H9 (cell line): ENCODE data around the gene ZNF584. TPM values are rescaled to one million over a fixed set of nuclear protein-coding genes. Genes with fewer than 3 reads are reported as not detected.
A peak's percentile ranks its signal among the peaks of the same experiment; 100 is the strongest.

Experiments used
- DNase-seq: peaks from one replicate; pipeline ENCODE4 v3.0.0-alpha.2; 2017
- H2AFZ ChIP-seq: one replicate; pipeline ENCODE4 v1.6.1; 2013; ENCODE audit warnings: mild to moderate bottlenecking, low read length, control low read depth, moderate library complexity
- H2AK5ac ChIP-seq: 2 replicates; pipeline ENCODE4 v1.6.1; 2013; ENCODE audit warnings: low read length, control low read depth, mixed read lengths; ENCODE audit not compliant: insufficient read length
- H2BK120ac ChIP-seq: one replicate; pipeline ENCODE4 v1.6.1; 2013; ENCODE audit warnings: low read depth, mild to moderate bottlenecking, low read length, control low read depth, inconsistent platforms; ENCODE audit not compliant: poor library complexity, severe bottlenecking
- H2BK12ac ChIP-seq: 2 replicates; pipeline ENCODE4 v1.6.1; 2013; ENCODE audit warnings: low read length, control low read depth, mixed read lengths, low read depth; ENCODE audit not compliant: insufficient read length
- H2BK15ac ChIP-seq: 2 replicates; pipeline ENCODE4 v1.6.1; 2013; ENCODE audit warnings: low read depth, low read length, control low read depth
- H2BK20ac ChIP-seq: one replicate; pipeline ENCODE4 v1.6.1; 2013; ENCODE audit warnings: low read depth, mild to moderate bottlenecking, low read length, control low read depth, inconsistent platforms; ENCODE audit not compliant: poor library complexity, severe bottlenecking
- H2BK5ac ChIP-seq: 2 replicates; pipeline ENCODE4 v1.6.1; 2013; ENCODE audit warnings: low read length, control low read depth, mixed read lengths; ENCODE audit not compliant: insufficient read length
- H3K14ac ChIP-seq: 2 replicates; pipeline ENCODE4 v1.6.1; 2013; ENCODE audit warnings: low read length, control low read depth; ENCODE audit not compliant: insufficient read depth
- H3K18ac ChIP-seq: 2 replicates; pipeline ENCODE4 v1.6.1; 2013; ENCODE audit warnings: low read depth, mild to moderate bottlenecking, mixed read lengths, low read length, control low read depth; ENCODE audit not compliant: insufficient read length
- H3K23ac ChIP-seq: 2 replicates; pipeline ENCODE4 v1.6.1; 2013; ENCODE audit warnings: low read length, control low read depth, mixed read lengths, low read depth; ENCODE audit not compliant: insufficient read length
- H3K23me2 ChIP-seq: 2 replicates; pipeline ENCODE4 v1.6.1; 2013; ENCODE audit warnings: low read depth, mild to moderate bottlenecking, mixed read lengths, low read length, control low read depth; ENCODE audit not compliant: insufficient read length, poor library complexity, severe bottlenecking
- H3K27ac ChIP-seq: 2 replicates; pipeline ENCODE4 v1.5.1; 2013; ENCODE audit warnings: low read length, control low read depth, mixed read lengths, low read depth; ENCODE audit not compliant: insufficient read length
- H3K27me3 ChIP-seq: 2 replicates; pipeline ENCODE4 v1.6.1; 2013; ENCODE audit warnings: low read length, control low read depth, inconsistent platforms; ENCODE audit not compliant: insufficient read depth
- H3K4ac ChIP-seq: 2 replicates; pipeline ENCODE4 v1.6.1; 2013; ENCODE audit warnings: low read depth, mild to moderate bottlenecking, control low read depth, inconsistent platforms, low read length, moderate library complexity
- H3K4me1 ChIP-seq: 2 replicates; pipeline ENCODE4 v1.6.1; 2013; ENCODE audit warnings: low read length, control low read depth, inconsistent platforms; ENCODE audit not compliant: insufficient read depth
- H3K4me2 ChIP-seq: 2 replicates; pipeline ENCODE4 v1.6.1; 2013; ENCODE audit warnings: low read length, control low read depth, mixed read lengths; ENCODE audit not compliant: insufficient read length, insufficient read depth
- H3K56ac ChIP-seq: 2 replicates; pipeline ENCODE4 v1.6.1; 2013; ENCODE audit warnings: low read depth, mild to moderate bottlenecking, mixed read lengths, low read length, control low read depth; ENCODE audit not compliant: insufficient read length
- H3K79me1 ChIP-seq: 2 replicates; pipeline ENCODE4 v1.6.1; 2013; ENCODE audit warnings: low read depth, mild to moderate bottlenecking, moderate library complexity, low read length, control low read depth, inconsistent platforms; ENCODE audit not compliant: insufficient read depth, poor library complexity, severe bottlenecking
- H3K79me2 ChIP-seq: 2 replicates; pipeline ENCODE4 v1.6.1; 2013; ENCODE audit warnings: low read length, control low read depth, inconsistent platforms; ENCODE audit not compliant: insufficient read depth
- H3K9ac ChIP-seq: 2 replicates; pipeline ENCODE4 v1.6.1; 2013; ENCODE audit warnings: low read length, control low read depth, mixed read lengths; ENCODE audit not compliant: insufficient read length; ENCODE audit errors: extremely low read depth
- H3K9me3 ChIP-seq: one replicate; pipeline ENCODE4 v1.6.1; 2013; ENCODE audit warnings: low read depth, low read length, inconsistent platforms; ENCODE audit not compliant: control insufficient read depth
- H3T11ph ChIP-seq: one replicate; pipeline ENCODE4 v1.6.1; 2013; ENCODE audit warnings: mild to moderate bottlenecking, low read length, control low read depth, inconsistent platforms
- H4K20me1 ChIP-seq: one replicate; pipeline ENCODE4 v1.6.1; 2013; ENCODE audit not compliant: control insufficient read depth, insufficient read length, insufficient read depth
- H4K5ac ChIP-seq: 2 replicates; pipeline ENCODE4 v1.6.1; 2013; ENCODE audit warnings: low read depth, mild to moderate bottlenecking, mixed read lengths, low read length, control low read depth; ENCODE audit not compliant: insufficient read length
- H4K8ac ChIP-seq: replicated peaks from 2 replicates; pipeline ENCODE4 v1.6.1; 2013; ENCODE audit warnings: low read length, control low read depth, mixed read lengths, low read depth; ENCODE audit not compliant: insufficient read length
- H4K91ac ChIP-seq: 2 replicates; pipeline ENCODE4 v1.6.1; 2013; ENCODE audit warnings: low read depth, mild to moderate bottlenecking, moderate library complexity, mixed read lengths, low read length, control low read depth; ENCODE audit not compliant: insufficient read length
- H3K27ac Mint-ChIP-seq, 3 experiments: 2 replicates in 2 of 3; 3 replicates in 1 of 3; pipeline ENCODE4 v1.8.0; 2020 to 2021; ENCODE audit warnings: mixed read lengths in 3 of 3, mild to moderate bottlenecking in 1 of 3, moderate library complexity in 1 of 3
- H3K27me3 Mint-ChIP-seq: 2 replicates; pipeline ENCODE4 v1.8.0; 2021; ENCODE audit warnings: low read depth, mild to moderate bottlenecking, moderate library complexity, mixed read lengths
- H3K36me3 Mint-ChIP-seq, 3 experiments: 2 replicates in 2 of 3; 3 replicates in 1 of 3; pipeline ENCODE4 v1.8.0; 2020 to 2021; ENCODE audit warnings: low read depth in 3 of 3, mixed read lengths in 3 of 3; ENCODE audit not compliant: insufficient read depth in 1 of 3
- H3K4me1 Mint-ChIP-seq, 2 experiments: 2 replicates each; pipeline ENCODE4 v1.8.0; 2020; ENCODE audit warnings: mixed read lengths in 2 of 2
- H3K4me3 Mint-ChIP-seq, 2 experiments: 2 replicates in 1 of 2; 3 replicates in 1 of 2; pipeline ENCODE4 v1.8.0; 2020 to 2021; ENCODE audit warnings: mild to moderate bottlenecking in 2 of 2, mixed read lengths in 2 of 2, moderate library complexity in 1 of 2
- H3K9me3 Mint-ChIP-seq, 2 experiments: 2 replicates in 1 of 2; 3 replicates in 1 of 2; pipeline ENCODE4 v1.8.0; 2020; ENCODE audit warnings: mild to moderate bottlenecking in 2 of 2, mixed read lengths in 2 of 2, moderate library complexity in 1 of 2
- CTCF ChIP-seq: fragments of 200-600 bp; sonication (generic); conservative IDR thresholded peaks from 3 replicates; pipeline ENCODE4 v1.8.0; 2021; ENCODE audit warnings: antibody characterized with exemption, mild to moderate bottlenecking
- WGBS: extraction: QIAGEN DNeasy Blood & Tissue Kit; methylation state at CpG from one replicate; pipeline ENCODE4 v1.1.7; 2013; ENCODE audit warnings: missing lambda C conversion rate, low lambda C conversion rate, mixed read lengths; ENCODE audit not compliant: insufficient read length; ENCODE audit errors: extremely low coverage; 5-methylcytosine and 5-hydroxymethylcytosine counted together
- total RNA-seq: library from RNA; stranded (reverse); gene quantifications from 2 replicates; pipeline ENCODE4 v1.2.1, GENCODE V29; 2021

Gene ZNF584
- total RNA-seq, 1 experiment from 2014 or later, result 7.4 TPM

DNA sequence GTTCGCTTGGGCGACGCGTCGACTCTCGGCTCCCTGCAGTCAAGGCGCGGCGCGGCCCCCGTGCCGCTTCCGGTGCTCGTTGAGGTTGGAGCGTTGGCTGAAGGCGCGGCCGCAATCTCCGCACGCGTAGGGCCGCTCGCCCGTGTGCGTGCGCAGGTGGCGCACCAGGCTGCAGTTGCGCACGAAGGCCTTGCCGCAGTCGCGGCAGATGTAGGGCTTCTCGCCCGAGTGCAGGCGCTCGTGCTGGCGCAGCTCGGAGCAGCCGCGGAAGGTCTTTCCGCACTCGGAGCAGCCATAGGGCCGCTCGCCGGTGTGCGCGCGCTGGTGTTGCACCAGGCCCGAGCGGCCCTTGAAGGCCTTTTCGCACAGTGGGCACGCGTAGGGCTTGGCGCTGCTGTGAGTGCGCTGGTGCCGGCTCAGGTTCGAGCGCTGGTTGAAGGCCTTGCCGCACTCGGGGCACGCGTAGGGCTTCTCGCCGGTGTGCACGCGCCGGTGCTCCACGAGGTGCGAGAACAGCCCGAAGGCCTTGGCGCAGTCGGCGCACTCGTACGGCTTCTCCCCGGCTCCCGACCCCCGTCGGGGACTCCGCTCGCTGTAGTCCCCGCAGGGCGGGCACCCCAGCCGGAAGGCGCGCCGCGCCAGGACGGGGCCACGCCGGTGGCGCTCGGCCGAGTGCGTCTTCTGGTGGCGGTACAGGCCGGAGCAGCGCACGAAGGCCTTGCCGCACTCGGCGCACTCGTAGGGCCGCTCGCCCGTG, 40.6 kb upstream of the ZNF584 start:
- WGBS, result no CpG with 5 or more reads among the region's 106 CpGs
- no peak overlapping the region for H3K4me3 Mint-ChIP-seq
- Histone ChIP-seq H3K14ac (no peak overlapping the region), H3K4ac (no peak overlapping the region), H2AFZ (no peak overlapping the region), H3K79me1 (no peaks in the 10 kb centered on the region), H3K56ac (no peak overlapping the region), H4K91ac (no peak overlapping the region), H2BK15ac (no peak overlapping the region), H4K8ac (no peak overlapping the region), H3K4me2 (no peak overlapping the region), H3K27ac (no peak overlapping the region), H3K9ac (no peak overlapping the region), H2BK5ac (no peak overlapping the region), H3K23ac (no peak overlapping the region), H3K27me3 (no peaks in the 10 kb centered on the region), H2BK20ac (no peak overlapping the region), H3K9me3 (no peaks in the 10 kb centered on the region), H3T11ph (no peak overlapping the region), H2BK120ac (no peak overlapping the region), H3K18ac (no peak overlapping the region), H3K4me1 (no peaks in the 10 kb centered on the region), H2AK5ac (no peak overlapping the region), H3K79me2 (no peaks in the 10 kb centered on the region), H4K20me1 (no peaks in the 10 kb centered on the region), H4K5ac (no peak overlapping the region), H2BK12ac (no peak overlapping the region), H3K23me2 (no peaks in the 10 kb centered on the region)
- no peaks in the 10 kb centered on the region for H3K9me3 Mint-ChIP-seq
- no peaks in the 10 kb centered on the region for H3K27me3 Mint-ChIP-seq
- H3K36me3 Mint-ChIP-seq, result peaks cover 0 to 5% (median 0%) of the 10 kb centered on the region in 3 experiments; a peak in 2 of 7 replicates
- H3K27ac Mint-ChIP-seq, result no peak overlapping the region
- peak; percentile 23 for DNase-seq
- no peaks in the 10 kb centered on the region for H3K4me1 Mint-ChIP-seq
- TF ChIP-seq CTCF, result no peak
